ENCODE measurements around the gene PODXL2. TPM values are rescaled to one million over a fixed set of nuclear protein-coding genes. Genes with fewer than 3 reads are reported as not detected.

The PODXL2 gene
- total RNA-seq, 1 experiment from 2014 or later: 5.7 TPM

- ChIA-PET POLR2A (interaction anchor here (0.9 kb wide), 1 partner anchor 10 kb away, joined by 3 read pairs; the partner anchor contains the start of gene MCM2), CTCF (no interaction called here), RAD21 (ENCODE audit: low non-redundant PET in 1 of 2, low total read pairs in 2 of 2, uncharacterized antibody in 2 of 2, unreplicated experiment in 2 of 2) (no interaction called here)
- H3K27ac ChIP-seq (ENCODE audit: low read depth, low read length): no peak overlapping the region
- no peaks in the 10 kb centered on the region for H3K9me2 ChIP-seq (ENCODE audit: insufficient read depth)
- no TSS peak for BruUV-seq (replicated peaks)
- peaks cover 42 to 80% of the 10 kb centered on the region in 2 experiments for H3K36me3 ChIP-seq (ENCODE audit: control insufficient read depth in 1 of 2, insufficient read depth in 2 of 2, low read length in 2 of 2)
- H3K4me3 ChIP-seq (replicated peaks in 1 of 2; ENCODE audit: low read depth in 1 of 2, low read length in 2 of 2): no peak overlapping the region
- intact Hi-C loops (cut with micrococcal nuclease): no loop called here
- peaks cover 52% of the 10 kb centered on the region for H3K79me2 ChIP-seq (ENCODE audit: insufficient read depth, low read length)
- ATAC-seq (no peak), DNase-seq (ENCODE audit: low read depth, low spot score) (no peak)
- no peak overlapping the region for H3K4me2 ChIP-seq (ENCODE audit: low read length)
- H3K9me3 ChIP-seq (ENCODE audit: control insufficient read depth in 1 of 2, insufficient read depth in 1 of 2, low read depth in 1 of 2, low read length in 2 of 2): no peaks in the 10 kb centered on the region
- no peaks in the 10 kb centered on the region for H3K27me3 ChIP-seq (ENCODE audit: insufficient read depth, low read length)
- no peaks in the 10 kb centered on the region for H4K20me1 ChIP-seq (ENCODE audit: insufficient read depth)
- TF ChIP-seq TCF7L2 (IDR thresholded peaks at IDR 0.05; ENCODE audit: borderline replicate concordance, extremely low read depth, insufficient read depth, insufficient read length): no peak
- TF ChIP-seq SP1 (IDR thresholded peaks at IDR 0.05; ENCODE audit: low read depth): no peak
- TF ChIP-seq MAX (IDR thresholded peaks at IDR 0.05): no peak
- no peak for TF ChIP-seq FOSL1 (IDR thresholded peaks at IDR 0.05; ENCODE audit: low read depth)
- no peak for TF ChIP-seq ZNF274 (IDR thresholded peaks at IDR 0.05; ENCODE audit: low read depth, low read length)
- TF ChIP-seq SRF (IDR thresholded peaks at IDR 0.05; ENCODE audit: low read depth): no peak
- no peak for TF ChIP-seq CBX3 (IDR thresholded peaks at IDR 0.05; ENCODE audit: low read depth)
- TF ChIP-seq EGR1 (IDR thresholded peaks at IDR 0.05; ENCODE audit: low read depth): no peak
- no peak for TF ChIP-seq RAD21 (IDR thresholded peaks at IDR 0.05; ENCODE audit: low read depth)
- TF ChIP-seq SIN3A (IDR thresholded peaks at IDR 0.05; ENCODE audit: low read depth): no peak
- TF ChIP-seq EZH2phosphoT487 (IDR thresholded peaks at IDR 0.05; ENCODE audit: borderline replicate concordance): no peak
- TF ChIP-seq, protein P1, sequence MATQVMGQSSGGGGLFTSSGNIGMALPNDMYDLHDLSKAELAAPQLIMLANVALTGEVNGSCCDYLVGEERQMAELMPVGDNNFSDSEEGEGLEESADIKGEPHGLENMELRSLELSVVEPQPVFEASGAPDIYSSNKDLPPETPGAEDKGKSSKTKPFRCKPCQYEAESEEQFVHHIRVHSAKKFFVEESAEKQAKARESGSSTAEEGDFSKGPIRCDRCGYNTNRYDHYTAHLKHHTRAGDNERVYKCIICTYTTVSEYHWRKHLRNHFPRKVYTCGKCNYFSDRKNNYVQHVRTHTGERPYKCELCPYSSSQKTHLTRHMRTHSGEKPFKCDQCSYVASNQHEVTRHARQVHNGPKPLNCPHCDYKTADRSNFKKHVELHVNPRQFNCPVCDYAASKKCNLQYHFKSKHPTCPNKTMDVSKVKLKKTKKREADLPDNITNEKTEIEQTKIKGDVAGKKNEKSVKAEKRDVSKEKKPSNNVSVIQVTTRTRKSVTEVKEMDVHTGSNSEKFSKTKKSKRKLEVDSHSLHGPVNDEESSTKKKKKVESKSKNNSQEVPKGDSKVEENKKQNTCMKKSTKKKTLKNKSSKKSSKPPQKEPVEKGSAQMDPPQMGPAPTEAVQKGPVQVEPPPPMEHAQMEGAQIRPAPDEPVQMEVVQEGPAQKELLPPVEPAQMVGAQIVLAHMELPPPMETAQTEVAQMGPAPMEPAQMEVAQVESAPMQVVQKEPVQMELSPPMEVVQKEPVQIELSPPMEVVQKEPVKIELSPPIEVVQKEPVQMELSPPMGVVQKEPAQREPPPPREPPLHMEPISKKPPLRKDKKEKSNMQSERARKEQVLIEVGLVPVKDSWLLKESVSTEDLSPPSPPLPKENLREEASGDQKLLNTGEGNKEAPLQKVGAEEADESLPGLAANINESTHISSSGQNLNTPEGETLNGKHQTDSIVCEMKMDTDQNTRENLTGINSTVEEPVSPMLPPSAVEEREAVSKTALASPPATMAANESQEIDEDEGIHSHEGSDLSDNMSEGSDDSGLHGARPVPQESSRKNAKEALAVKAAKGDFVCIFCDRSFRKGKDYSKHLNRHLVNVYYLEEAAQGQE (IDR thresholded peaks at IDR 0.05; ENCODE audit: low read depth): no peak
- TF ChIP-seq, protein P2, sequence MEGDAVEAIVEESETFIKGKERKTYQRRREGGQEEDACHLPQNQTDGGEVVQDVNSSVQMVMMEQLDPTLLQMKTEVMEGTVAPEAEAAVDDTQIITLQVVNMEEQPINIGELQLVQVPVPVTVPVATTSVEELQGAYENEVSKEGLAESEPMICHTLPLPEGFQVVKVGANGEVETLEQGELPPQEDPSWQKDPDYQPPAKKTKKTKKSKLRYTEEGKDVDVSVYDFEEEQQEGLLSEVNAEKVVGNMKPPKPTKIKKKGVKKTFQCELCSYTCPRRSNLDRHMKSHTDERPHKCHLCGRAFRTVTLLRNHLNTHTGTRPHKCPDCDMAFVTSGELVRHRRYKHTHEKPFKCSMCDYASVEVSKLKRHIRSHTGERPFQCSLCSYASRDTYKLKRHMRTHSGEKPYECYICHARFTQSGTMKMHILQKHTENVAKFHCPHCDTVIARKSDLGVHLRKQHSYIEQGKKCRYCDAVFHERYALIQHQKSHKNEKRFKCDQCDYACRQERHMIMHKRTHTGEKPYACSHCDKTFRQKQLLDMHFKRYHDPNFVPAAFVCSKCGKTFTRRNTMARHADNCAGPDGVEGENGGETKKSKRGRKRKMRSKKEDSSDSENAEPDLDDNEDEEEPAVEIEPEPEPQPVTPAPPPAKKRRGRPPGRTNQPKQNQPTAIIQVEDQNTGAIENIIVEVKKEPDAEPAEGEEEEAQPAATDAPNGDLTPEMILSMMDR (IDR thresholded peaks at IDR 0.05 in 2 of 3, conservative IDR thresholded peaks at IDR 0.05 in 1 of 3; ENCODE audit: borderline replicate concordance in 1 of 3, insufficient read depth in 1 of 3, low read depth in 2 of 3, low read length in 2 of 3): no peak
- TF ChIP-seq POLR2AphosphoS5 (IDR thresholded peaks at IDR 0.05; ENCODE audit: low read depth, low read length): no peak
- no peak for TF ChIP-seq EZH2 (IDR thresholded peaks at IDR 0.05)
- no peak for TF ChIP-seq ZFX (IDR thresholded peaks at IDR 0.05)
- TF ChIP-seq JUND (IDR thresholded peaks at IDR 0.05): no peak
- TF ChIP-seq, protein P3, sequence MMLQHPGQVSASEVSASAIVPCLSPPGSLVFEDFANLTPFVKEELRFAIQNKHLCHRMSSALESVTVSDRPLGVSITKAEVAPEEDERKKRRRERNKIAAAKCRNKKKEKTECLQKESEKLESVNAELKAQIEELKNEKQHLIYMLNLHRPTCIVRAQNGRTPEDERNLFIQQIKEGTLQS (IDR thresholded peaks at IDR 0.05): no peak
- TF ChIP-seq YY1 (IDR thresholded peaks at IDR 0.05; ENCODE audit: extremely low read depth, insufficient replicate concordance, low read depth, low read length): no peak
- no peak for TF ChIP-seq POLR2A (IDR thresholded peaks at IDR 0.05; ENCODE audit: borderline replicate concordance, extremely low read depth, insufficient read depth, insufficient read length)
- no peak overlapping the region for H3K9ac ChIP-seq (ENCODE audit: low read length)
- H2AFZ ChIP-seq (ENCODE audit: low read depth, low read length, poor library complexity, severe bottlenecking): no peak overlapping the region
- no peaks in the 10 kb centered on the region for H3K4me1 ChIP-seq (ENCODE audit: control insufficient read depth in 1 of 2, insufficient read depth in 2 of 2, low read length in 2 of 2)
Observed at GRCh38 chr3:127608362-127608718, 20.6 kb upstream of the PODXL2 start.
